Frontal cortex (tissue), 4 donors: ENCODE data around the gene RPS16. TPM values are rescaled to one million over a fixed set of nuclear protein-coding genes. Genes with fewer than 3 reads are reported as not detected.

Experiments used
- DNase-seq, 2 donors: peaks; one replicate each; pipeline ENCODE4 v3.0.0; 2012; ENCODE audit warnings: low spot score in 2 of 2
- FAIRE-seq: peaks from 2 replicates; lab custom pipeline; 2012; peaks lifted over from hg19 to GRCh38; lab: Jason Lieb, UNC
- small RNA-seq: library from RNA; depleted of rRNA; stranded (forward); fragments of <200 nt; gene quantifications from one replicate; pipeline ENCODE3, GENCODE V24; 2014
- total RNA-seq: library from RNA; depleted of rRNA; stranded (reverse); fragments of >200 nt; gene quantifications from one replicate; pipeline ENCODE4 v1.2.3, GENCODE V29; 2014
- donor health status: control.
- donor health status: control.
- donor health status: control.

Gene RPS16
- total RNA-seq, 1 donor from 2014 or later, result 59.1 TPM

DNA sequence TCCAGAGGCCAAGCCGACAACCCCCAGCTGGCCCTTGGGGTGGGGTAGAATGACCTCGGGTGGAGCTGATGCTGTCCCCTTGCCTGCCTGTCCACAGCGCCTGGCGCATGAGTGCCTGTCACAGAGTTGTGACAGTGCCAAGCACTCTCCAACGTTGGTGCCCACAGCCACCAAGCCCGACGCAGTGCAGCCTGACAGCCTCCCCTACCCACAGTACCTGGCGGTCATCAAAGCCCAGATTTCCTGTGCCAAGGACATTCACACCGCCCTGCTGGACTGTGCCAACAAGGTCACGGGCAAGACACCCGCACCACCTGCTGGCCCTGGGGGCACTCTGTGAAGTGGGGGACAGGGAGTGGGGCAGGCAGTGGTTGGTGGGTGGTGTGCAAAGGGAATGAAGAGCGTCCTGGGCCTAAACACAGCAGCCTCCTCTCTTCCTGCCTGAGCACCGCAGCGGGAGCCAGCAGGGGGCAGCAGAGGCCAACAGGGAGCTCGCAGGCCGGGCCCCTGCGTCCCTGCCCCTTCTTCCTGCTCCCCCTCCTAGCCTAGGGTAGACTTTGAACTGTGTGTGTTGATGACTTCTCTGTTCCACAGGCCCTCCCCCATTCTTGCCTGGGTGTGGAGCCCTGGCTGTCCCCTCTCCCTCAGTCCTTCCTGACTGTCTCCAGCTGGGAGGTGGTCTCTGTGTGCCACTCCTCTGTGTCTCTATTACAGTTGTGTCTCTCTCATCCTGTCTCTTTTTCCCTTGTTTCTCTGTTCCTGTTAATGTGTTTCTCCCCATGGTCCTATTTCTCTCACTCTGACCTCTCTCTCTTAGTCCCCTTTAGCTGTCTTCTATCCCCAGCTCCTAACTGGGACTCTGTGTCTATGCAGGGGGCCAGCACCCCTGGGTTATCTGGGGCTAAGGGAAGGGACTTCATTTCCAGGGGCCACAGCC is 38.1 kb downstream of the RPS16 start:
- FAIRE-seq, result no peak
- DNase-seq, result peak; percentile 72 to 88

DNA sequence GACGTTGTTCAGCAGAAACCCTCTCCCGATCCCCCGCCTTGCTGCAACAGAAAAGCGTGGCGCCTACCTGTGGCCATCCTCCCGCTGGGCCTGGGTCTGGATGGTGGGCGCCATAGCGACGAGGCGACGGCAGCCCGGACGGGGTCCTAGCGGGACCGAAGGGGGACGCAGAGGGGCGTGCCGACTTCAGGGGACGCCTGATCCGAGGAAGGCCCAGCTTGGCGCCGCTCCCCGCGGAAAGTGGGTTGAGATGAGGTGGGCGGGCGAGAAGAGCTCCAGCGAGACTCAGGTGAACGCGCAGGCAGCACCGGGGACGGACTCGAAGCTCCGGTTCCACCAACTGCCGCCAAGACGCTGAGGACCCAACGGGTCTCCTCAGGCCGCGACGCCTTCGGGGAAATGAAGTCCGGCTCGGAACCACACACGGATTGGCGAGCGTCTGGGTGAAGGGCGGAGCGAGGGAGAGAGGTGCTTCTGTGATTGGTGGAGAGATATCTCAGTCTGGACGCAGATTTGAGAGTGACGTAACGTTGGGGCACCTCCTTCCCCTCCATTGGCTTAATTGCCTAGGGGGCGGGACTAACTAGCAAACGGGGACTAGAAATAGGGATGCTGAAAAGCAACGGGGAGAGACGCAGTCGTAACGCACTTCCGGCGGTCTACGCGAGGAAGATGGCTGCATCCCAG is 44.9 kb downstream of the RPS16 start, which contains the start of the genes MED29 and PAF1:
MED29 (plus strand) TSS at position 628 of the 687 bp plus-strand sequence; CDS start at position 673, 45 bp downstream.
PAF1 (minus strand) TSS at position 356 of the 687 bp plus-strand sequence; CDS start at position 114, 242 bp downstream.
- FAIRE-seq (peak; percentile 98), DNase-seq (peak; percentile 98 to 99)

DNA sequence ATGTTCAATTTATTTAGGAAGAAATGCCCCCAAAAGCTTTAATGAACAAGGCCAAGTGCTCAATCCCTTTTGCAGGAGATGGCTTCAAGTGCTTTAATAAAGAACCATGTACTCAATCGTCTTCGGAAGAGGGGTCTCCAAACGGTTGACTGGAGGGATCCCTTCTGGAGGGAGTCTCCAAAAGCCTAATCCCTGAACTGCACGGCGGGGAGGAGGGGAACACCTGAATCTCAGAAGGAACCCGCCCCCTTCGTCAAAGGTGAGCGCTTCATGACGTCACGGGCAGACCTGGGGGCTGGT is 45.3 kb downstream of the RPS16 start:
- FAIRE-seq, result no peak

DNA sequence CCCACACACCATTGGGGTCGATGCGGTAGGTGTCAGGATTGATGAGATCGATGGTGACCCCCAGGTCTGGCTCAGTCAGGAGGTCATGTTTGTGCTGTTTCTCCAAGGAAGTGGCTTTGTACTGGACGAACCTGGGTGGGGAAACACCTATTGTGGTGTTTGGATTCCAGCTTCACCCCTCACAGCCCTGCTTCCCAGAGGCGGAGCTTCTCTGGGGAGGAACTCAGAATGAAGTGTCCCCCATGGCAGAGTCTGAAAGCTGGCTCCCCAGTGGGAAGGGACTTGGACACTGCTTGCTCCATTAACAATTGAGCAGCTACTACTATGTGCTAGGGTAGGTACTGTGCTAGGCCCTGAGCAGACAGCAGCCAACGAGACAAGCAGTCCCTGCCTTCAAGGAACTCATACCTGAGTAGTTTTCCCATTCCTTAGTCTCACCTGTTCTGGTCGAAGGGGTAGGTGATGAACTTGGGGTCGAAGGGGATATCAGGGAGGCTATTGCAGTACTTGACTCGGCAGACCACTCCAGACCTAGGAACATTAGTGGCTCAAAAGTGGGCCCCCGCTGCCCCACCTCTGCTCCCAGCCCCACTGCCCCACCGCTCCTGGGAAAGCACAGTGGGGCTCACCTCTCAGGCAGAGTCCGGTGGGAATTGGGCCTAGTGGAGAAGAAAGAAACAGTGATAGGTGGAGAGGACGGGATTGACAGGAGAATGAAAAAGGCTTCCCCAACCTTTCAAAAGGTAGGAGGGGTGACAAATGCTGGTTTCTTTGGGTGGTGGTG is 45.9 kb downstream of the RPS16 start:
- DNase-seq (no peak), FAIRE-seq (no peak)

More for the DNA sequence above, 45.3 kb downstream of the RPS16 start:
- DNase-seq, result peak in 1 of 2 donors; percentile 74

DNA sequence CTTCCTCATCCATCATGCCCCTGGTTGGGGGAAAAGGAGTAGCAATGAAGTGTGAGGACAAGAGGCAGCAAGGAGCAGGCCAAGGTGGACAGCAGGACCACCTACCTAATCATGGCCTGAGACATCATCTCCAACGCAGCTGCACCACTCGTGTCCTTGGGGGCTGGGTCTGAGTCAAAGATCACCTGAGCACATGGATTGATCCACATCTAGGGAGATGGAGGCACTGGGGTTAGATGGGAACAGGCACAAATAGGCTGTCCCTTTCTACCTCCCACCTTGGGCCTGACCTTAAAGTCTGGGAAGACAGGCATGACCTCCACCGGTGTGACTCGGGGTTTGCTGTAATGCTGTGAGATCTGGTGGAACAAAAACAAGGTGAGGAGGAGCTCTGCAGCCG is 47.1 kb downstream of the RPS16 start:
- no peak for DNase-seq
- no peak for FAIRE-seq

DNA sequence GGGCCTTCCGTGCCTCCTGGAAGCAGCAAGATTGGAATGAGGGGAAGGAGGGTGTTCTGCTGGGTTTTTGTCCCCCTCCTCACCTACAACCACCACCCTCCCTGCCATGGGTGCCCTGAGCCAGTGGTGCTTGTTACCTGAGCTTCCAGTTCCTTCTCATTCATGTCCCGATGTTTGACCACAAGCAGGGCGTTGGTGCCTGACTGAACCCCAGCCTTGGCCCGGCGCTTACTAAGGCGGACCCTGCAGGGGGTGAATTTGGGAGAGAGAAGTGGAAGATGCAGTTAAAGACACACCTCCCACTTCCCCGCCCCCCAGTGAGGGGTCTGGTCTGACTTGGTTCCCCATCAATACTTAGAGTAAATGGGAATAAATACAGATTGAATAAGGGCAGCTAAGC is 49.2 kb downstream of the RPS16 start:
- DNase-seq, result no peak
- no peak for FAIRE-seq

DNA sequence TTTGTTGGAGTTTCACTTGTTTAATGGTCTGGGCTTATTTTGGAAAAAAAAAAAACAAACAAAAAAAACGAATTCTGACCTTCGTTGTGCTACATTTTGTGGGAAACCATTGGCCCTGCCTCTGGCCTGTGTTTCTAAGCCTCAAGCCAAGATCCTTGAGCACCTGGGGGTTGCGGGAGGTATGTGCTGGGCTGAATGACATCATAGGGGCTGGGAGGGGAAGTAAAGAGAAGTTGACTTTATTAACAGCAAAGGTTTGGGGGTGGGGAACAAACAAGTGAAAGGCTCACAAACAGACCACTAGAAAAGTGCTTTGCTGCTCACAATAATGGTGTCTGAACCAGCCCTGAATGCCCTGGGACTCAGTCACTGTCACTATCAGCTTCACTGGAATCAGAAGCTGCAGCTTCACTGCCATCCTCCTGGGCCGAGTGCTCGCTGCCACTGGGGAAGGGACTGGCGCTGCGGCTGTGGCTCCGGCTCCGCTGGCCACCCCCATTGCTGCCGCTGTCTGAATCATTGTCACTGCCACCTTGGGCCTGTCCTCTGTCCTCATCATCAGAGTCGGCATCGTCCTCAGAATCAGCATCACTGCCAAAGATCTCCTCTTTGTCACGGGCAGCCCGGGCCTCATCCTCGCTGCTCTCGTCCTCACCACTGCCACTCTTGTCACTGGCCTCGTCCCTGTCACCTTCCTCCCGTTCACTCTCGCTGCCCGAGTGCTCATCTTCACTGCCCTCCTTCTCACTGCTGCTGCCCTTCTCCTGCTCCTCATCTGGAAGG is 49.9 kb downstream of the RPS16 start:
- FAIRE-seq (no peak), DNase-seq (no peak)

DNA sequence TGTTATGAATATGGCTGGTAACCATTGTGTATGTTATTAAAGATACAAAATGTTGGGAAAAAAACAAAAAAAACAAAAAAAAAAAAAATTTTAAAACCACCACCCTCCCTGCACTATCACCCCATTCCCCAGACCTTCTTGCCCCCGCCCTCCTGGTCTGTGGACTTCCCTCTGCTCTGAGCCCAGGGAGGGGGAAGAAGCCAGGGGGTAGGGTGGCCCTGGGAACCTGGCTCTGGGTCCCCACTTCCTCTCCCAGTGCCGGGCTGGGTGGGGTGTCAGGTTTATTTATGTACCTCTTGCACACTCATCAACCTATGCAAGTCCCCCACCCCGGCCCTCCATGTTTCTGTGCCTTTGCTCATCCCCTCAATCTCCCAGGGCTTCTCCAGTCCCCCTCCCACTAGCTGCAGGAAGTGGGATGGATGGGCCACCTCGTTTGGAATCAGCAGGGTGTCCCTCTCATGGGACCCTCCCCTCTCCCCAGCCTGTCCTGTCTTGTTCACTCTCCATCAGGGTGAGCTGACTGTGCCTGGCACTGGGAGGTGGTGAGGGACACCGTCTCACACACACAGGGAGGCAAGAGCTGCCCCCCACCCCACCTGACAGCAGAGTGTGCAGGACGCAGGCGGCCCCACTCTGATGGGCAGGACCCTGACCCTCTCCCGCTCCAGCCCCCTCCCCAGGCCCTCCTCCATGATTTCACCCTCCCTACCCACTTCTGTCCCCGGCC is 50.7 kb downstream of the RPS16 start:
- DNase-seq (no peak), FAIRE-seq (no peak)

Small RNAs within 50 kb of the gene (small RNA-seq; reads per million reads assigned to genes)
- not detected for gene MIR4530

Other genes with a start within 250 kb of the RPS16 start
- not detected for gene NCCRP1, start 239.0 kb downstream of the RPS16 start, total RNA-seq
- gene SYCN, start 231.7 kb downstream of the RPS16 start, total RNA-seq, result not detected
- gene IFNL3, start 190.9 kb downstream of the RPS16 start, total RNA-seq, result not detected
- gene IFNL4, start 187.1 kb downstream of the RPS16 start, total RNA-seq, result under 0.01 TPM
- gene IFNL2, start 167.6 kb downstream of the RPS16 start, total RNA-seq, result not detected
- not detected for gene IFNL1, start 139.5 kb downstream of the RPS16 start, total RNA-seq
- gene LRFN1, start 115.1 kb downstream of the RPS16 start, total RNA-seq, result 5.3 TPM
- 2.9 TPM for gene GMFG, start 99.9 kb downstream of the RPS16 start, total RNA-seq
- gene SAMD4B, start 93.5 kb downstream of the RPS16 start, total RNA-seq, result 13.0 TPM
- 36.7 TPM for gene PAF1, start 44.8 kb downstream of the RPS16 start, total RNA-seq
- 9.8 TPM for gene MED29, start 44.6 kb downstream of the RPS16 start, total RNA-seq
- gene ZFP36, start 29.1 kb downstream of the RPS16 start, total RNA-seq, result 0.41 TPM
- 17.5 TPM for gene PLEKHG2, start 23.3 kb downstream of the RPS16 start, total RNA-seq
- gene SUPT5H, start 9.6 kb upstream of the RPS16 start, total RNA-seq, result 59.5 TPM
- 43.2 TPM for gene TIMM50, start 44.9 kb upstream of the RPS16 start, total RNA-seq
- 13.9 TPM for gene DLL3, start 63.0 kb upstream of the RPS16 start, total RNA-seq
- 0.41 TPM for gene SELENOV, start 79.2 kb upstream of the RPS16 start, total RNA-seq
- gene EID2B, start 96.9 kb upstream of the RPS16 start, total RNA-seq, result 24.1 TPM
- 22.4 TPM for gene EID2, start 104.2 kb upstream of the RPS16 start, total RNA-seq
- gene LGALS13, start 166.6 kb upstream of the RPS16 start, total RNA-seq, result 0.82 TPM
- not detected for gene LGALS16, start 220.0 kb upstream of the RPS16 start, total RNA-seq